OCI-LY1 (cell line): ENCODE measurements around the gene IP6K3.
A peak's percentile ranks its signal among the peaks of the same experiment; 100 is the strongest.

ENCODE experiments used
- H2AFZ ChIP-seq: fragments of 200-600 bp; sonication (generic), shearing (Covaris generic); 2 replicates; pipeline ENCODE4 v1.6.0; 2014; ENCODE audit warnings: antibody characterized with exemption, mild to moderate bottlenecking, low read length
- H3F3A ChIP-seq: fragments of 200-600 bp; sonication (generic), shearing (Covaris generic); 2 replicates; pipeline ENCODE4 v1.6.0; 2014; ENCODE audit warnings: mild to moderate bottlenecking, antibody characterized with exemption, low read length, moderate library complexity; ENCODE audit not compliant: insufficient read depth
- H3K27ac ChIP-seq: fragments of 200-600 bp; sonication (generic); 2 replicates; pipeline ENCODE4 v1.5.1; 2014; ENCODE audit warnings: low read length, mixed run types, mild to moderate bottlenecking, low read depth; ENCODE audit not compliant: poor library complexity, severe bottlenecking
- H3K27me3 ChIP-seq: fragments of 200-600 bp; sonication (generic); 2 replicates; pipeline ENCODE4 v1.6.0; 2014; ENCODE audit warnings: antibody characterized with exemption, mild to moderate bottlenecking, low read length, moderate library complexity; ENCODE audit not compliant: insufficient read depth
- H3K36me3 ChIP-seq: fragments of 200-600 bp; sonication (generic); 2 replicates; pipeline ENCODE4 v1.6.1; 2014; ENCODE audit warnings: mild to moderate bottlenecking, antibody characterized with exemption, low read length, moderate library complexity, mixed read lengths; ENCODE audit not compliant: insufficient read depth
- H3K4me1 ChIP-seq: fragments of 200-600 bp; sonication (generic); 2 replicates; pipeline ENCODE4 v1.5.1; 2014; ENCODE audit warnings: mild to moderate bottlenecking, low read length, moderate library complexity; ENCODE audit not compliant: insufficient read depth, severe bottlenecking
- H3K4me2 ChIP-seq: fragments of 200-600 bp; sonication (generic), shearing (Covaris generic); 2 replicates; pipeline ENCODE4 v1.6.1; 2014; ENCODE audit warnings: low read length
- H3K4me3 ChIP-seq: fragments of 200-600 bp; sonication (generic); 2 replicates; pipeline ENCODE4 v1.5.1; 2014; ENCODE audit warnings: low read length, low read depth, mild to moderate bottlenecking, mixed read lengths; ENCODE audit not compliant: poor library complexity, severe bottlenecking
- H3K79me2 ChIP-seq: fragments of 200-600 bp; shearing (Covaris generic); 2 replicates; pipeline ENCODE4 v1.6.1; 2016; ENCODE audit warnings: mixed run types, low read length, mixed read lengths; ENCODE audit not compliant: insufficient read depth
- H3K9ac ChIP-seq: fragments of 200-600 bp; sonication (generic), shearing (Covaris generic); 2 replicates; pipeline ENCODE4 v1.6.1; 2014; ENCODE audit warnings: mild to moderate bottlenecking, low read length, mixed read lengths
- H3K9me2 ChIP-seq: fragments of 200-600 bp; sonication (generic), shearing (Covaris generic); 2 replicates; pipeline ENCODE4 v1.6.1; 2014; ENCODE audit warnings: low read depth, mild to moderate bottlenecking, low read length, mixed read lengths
- H3K9me3 ChIP-seq: fragments of 200-600 bp; shearing (Covaris generic); 2 replicates; pipeline ENCODE4 v1.6.1; 2014; ENCODE audit warnings: low read length, mixed read lengths
- H4K20me1 ChIP-seq: fragments of 200-600 bp; sonication (generic), shearing (Covaris generic); 2 replicates; pipeline ENCODE4 v1.6.0; 2016; ENCODE audit warnings: mild to moderate bottlenecking, low read length; ENCODE audit not compliant: insufficient read depth
- EZH2 ChIP-seq: fragments of 200-600 bp; sonication (generic), shearing (Covaris generic); IDR thresholded peaks from 2 replicates; pipeline ENCODE4 v1.8.0; 2017; ENCODE audit warnings: borderline replicate concordance, mixed run types, mild to moderate bottlenecking, antibody characterized with exemption, low read length, moderate library complexity, mixed read lengths
- TF ChIP-seq, protein P1 (sequence below): fragments of 200-600 bp; sonication (generic), shearing (Covaris generic); IDR thresholded peaks from 2 replicates; pipeline ENCODE4 v1.5.1; 2017; ENCODE audit warnings: mild to moderate bottlenecking, antibody characterized with exemption, low read length, moderate library complexity, mixed read lengths

IP6K3 gene

DNA sequence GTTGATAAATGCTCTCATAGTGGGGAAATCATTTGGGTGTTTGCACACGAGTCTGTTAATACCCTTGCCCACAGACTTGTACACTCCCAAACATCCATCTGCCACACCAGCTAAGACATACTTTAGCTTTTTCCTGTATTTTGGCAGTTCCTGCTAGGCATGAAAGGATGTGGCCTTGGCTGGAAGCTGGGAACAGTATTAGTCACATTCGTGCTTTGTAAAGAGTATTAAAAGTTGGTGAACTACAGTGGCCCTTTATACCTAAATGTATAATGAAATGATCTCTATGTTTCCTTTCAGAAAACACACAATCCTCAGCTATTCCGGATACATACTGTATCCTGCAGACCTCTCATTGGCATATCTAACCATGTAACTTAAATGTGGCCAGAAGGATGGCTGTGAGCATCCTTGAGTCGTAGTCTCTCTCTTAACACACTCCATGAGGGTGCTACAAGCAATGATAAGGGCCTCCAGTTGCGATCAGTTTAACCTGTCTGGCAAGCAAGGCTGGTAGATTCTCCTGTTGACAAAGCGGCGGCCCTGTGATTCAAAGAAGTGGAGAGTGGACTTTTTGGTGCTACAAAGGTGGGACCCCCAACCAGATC lies 40.7 kb upstream of the IP6K3 start:
- H3K9ac ChIP-seq = peak overlapping the region; percentile 96
- H2AFZ ChIP-seq = no peak overlapping the region
- H3K79me2 ChIP-seq = no peaks in the 10 kb centered on the region

DNA sequence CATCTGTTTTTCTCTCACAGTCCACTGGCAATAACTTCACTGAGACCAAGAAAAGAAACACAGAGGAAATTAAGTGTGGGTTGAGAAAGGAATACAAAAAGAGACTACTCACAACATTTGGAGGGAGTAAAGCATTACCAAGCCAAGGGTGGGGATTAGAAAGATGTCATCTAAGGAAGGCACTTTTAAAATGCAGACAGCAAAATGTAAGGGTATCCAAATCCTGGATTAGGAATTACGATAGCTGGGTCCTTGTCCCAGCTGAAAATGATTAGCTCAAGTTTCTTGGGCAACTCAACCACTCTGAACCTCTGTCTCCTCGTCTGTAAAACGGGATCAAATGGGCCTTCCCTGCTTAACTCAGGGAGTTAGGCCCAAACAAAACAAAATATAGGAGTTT lies 40.0 kb upstream of the IP6K3 start:
- Histone ChIP-seq H3K4me2 (peak overlapping the region; percentile 89), H3K9me2 (no peaks in the 10 kb centered on the region), H3F3A (no peaks in the 10 kb centered on the region), H4K20me1 (no peaks in the 10 kb centered on the region), H3K4me1 (peaks cover 30% of the 10 kb centered on the region), H3K79me2 (no peaks in the 10 kb centered on the region), H3K9me3 (no peaks in the 10 kb centered on the region), H3K9ac (peak overlapping the region; percentile 35; the same call in 1 of the 2 replicates), H3K27me3 (no peaks in the 10 kb centered on the region), H3K27ac (no peak overlapping the region), H3K4me3 (no peak overlapping the region), H3K36me3 (peaks cover 33% of the 10 kb centered on the region), H2AFZ (no peak overlapping the region)
- TF ChIP-seq EZH2 = no peak
- TF ChIP-seq, protein P1, sequence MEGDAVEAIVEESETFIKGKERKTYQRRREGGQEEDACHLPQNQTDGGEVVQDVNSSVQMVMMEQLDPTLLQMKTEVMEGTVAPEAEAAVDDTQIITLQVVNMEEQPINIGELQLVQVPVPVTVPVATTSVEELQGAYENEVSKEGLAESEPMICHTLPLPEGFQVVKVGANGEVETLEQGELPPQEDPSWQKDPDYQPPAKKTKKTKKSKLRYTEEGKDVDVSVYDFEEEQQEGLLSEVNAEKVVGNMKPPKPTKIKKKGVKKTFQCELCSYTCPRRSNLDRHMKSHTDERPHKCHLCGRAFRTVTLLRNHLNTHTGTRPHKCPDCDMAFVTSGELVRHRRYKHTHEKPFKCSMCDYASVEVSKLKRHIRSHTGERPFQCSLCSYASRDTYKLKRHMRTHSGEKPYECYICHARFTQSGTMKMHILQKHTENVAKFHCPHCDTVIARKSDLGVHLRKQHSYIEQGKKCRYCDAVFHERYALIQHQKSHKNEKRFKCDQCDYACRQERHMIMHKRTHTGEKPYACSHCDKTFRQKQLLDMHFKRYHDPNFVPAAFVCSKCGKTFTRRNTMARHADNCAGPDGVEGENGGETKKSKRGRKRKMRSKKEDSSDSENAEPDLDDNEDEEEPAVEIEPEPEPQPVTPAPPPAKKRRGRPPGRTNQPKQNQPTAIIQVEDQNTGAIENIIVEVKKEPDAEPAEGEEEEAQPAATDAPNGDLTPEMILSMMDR = no peak

More for the DNA sequence above, 40.7 kb upstream of the IP6K3 start:
- Histone ChIP-seq H3K4me2 (peak overlapping the region; percentile 89), H3F3A (no peaks in the 10 kb centered on the region), H4K20me1 (no peaks in the 10 kb centered on the region), H3K4me3 (peak overlapping the region; percentile 99), H3K9me2 (no peaks in the 10 kb centered on the region), H3K27me3 (no peaks in the 10 kb centered on the region), H3K4me1 (peaks cover 30% of the 10 kb centered on the region), H3K27ac (no peak overlapping the region), H3K36me3 (peaks cover 26% of the 10 kb centered on the region), H3K9me3 (no peaks in the 10 kb centered on the region)
- no peak for TF ChIP-seq EZH2
- TF ChIP-seq, protein P1 = no peak

DNA sequence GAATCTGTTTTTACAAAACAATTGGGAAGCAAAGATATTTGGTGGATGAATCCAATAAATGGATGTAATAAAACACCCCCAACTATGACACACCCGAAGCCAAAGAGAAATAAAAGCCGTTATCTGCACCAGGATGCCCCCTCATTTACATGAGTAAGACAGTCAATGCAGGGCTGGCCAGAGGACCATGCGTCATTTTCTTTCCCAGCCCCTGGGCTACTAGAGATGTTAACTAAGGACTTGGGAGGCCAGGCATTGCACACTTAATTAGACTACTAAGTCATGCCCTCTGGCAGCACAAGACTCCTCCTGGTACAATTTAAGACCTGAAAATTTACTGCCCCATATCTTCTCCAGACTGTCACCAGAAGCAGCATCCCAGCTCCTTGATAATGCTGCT lies 39.1 kb upstream of the IP6K3 start:
- H3F3A ChIP-seq = no peaks in the 10 kb centered on the region
- H4K20me1 ChIP-seq = no peaks in the 10 kb centered on the region
- no peaks in the 10 kb centered on the region for H3K27me3 ChIP-seq
- no peak overlapping the region for H2AFZ ChIP-seq
- H3K4me1 ChIP-seq = peaks cover 30% of the 10 kb centered on the region
- peaks cover 42% of the 10 kb centered on the region for H3K36me3 ChIP-seq
- peak overlapping the region; percentile 89; the same call in 1 of the 2 replicates for H3K4me2 ChIP-seq
- no peaks in the 10 kb centered on the region for H3K9me2 ChIP-seq
- H3K4me3 ChIP-seq = no peak overlapping the region
- TF ChIP-seq EZH2 = no peak
- TF ChIP-seq, protein P1 = no peak
- H3K9me3 ChIP-seq = no peaks in the 10 kb centered on the region
- peak overlapping the region; percentile 35; the same call in 1 of the 2 replicates for H3K9ac ChIP-seq
- no peak overlapping the region for H3K27ac ChIP-seq
- no peaks in the 10 kb centered on the region for H3K79me2 ChIP-seq
